ENCODE data around the gene ABCC12.
"Not testable (repeated sequence)": the region's sequence is repeated elsewhere in the genome, so short reads cannot be mapped to it uniquely, and the experiment has no call there.

ABCC12 gene

DNA sequence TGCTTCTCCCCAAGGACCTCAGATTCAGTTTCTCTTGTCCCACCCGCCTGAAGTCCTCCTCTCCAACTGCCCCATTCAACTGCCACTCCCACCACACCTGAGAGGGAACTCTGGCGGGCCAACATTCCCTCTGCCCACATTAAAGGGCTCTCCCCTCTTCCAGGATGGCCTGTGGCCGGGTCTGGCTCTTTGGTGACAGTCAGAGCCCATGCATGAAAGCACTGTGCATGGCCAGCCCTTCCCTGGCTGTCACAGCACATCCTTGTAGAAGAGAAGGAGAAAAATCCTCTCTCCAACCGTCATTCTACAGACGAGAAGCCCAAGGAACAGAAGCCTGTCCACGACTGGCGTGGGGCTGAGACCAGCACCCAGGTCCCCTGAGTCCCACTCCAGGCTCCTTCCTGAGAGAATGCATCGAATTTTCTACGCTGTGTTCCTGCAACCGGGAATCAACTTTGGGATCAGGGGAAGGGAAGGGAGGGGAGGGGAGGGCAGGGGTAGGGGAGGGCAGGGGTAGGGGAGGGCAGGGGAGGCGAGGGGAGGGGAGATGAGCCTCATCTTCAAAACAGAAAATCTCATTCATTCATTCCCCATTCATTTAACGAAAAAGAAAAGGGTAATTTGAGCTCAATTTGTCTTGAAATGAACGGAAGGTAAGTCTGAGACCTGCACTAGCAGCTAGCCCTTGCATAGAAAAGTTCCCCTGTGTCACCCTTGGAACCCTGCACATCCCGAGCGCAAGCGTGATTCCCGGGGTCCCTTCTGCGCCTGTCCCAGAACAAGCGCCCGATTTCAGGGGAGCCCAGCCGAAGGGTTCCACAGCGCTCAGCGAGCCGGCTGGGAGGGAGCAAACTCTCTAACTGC lies at the start of gene ABCC12:
ABCC12 (minus strand) TSS at position 68 of the 864 bp plus-strand sequence. CDS start 9,569 bp downstream, outside the sequence.
- no peak for DNase-seq

DNA sequence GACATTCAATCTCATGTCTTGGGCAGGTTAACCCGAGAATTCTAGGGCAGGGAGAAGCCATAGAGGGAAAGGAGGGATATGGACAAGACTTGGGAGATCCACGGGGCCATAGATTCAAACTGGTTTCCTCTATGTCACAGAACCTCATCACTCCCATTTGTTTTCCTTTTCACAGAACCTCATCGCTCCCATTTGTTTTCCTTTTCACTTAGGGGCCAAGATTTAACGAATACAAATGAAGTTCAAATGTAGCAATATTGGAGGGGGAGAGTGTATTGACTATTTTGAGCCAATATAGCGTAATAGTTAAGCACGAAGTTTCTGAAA lies 49.0 kb upstream of the ABCC12 start:
- no peak for DNase-seq

- no peak for DNase-seq
Observed at GRCh38 chr16:48203974-48204824, 48.4 kb upstream of the ABCC12 start.

- DNase-seq = no peak
Observed at GRCh38 chr16:48201515-48202201, 45.9 kb upstream of the ABCC12 start.

- DNase-seq = no peak
Observed at GRCh38 chr16:48197294-48197693, 41.5 kb upstream of the ABCC12 start.

- no peak for DNase-seq
Observed at GRCh38 chr16:48194828-48195556, 39.2 kb upstream of the ABCC12 start.

DNA sequence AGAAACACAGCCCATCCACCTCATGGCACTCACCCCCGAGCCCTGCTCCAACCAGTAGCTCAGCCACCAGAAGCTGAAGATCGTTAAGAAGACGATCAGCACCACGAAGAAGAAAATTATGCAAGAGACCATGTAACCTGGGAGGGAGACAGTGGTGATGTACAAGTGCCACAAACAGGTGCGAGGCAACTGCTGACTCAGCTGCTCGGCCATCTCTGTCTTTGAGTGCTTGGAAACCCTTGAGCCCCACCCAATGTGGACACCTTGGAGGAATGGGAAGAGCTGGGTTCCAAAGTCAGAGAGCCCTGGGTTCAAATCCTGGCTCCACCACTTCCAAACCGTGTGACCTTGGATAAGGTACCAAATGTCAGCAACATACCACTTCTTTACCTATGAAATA lies 38.1 kb upstream of the ABCC12 start:
- no peak for DNase-seq

GRCh38 chr16:48188449-48189102 lies 32.8 kb upstream of the ABCC12 start:
- no peak for DNase-seq

DNA sequence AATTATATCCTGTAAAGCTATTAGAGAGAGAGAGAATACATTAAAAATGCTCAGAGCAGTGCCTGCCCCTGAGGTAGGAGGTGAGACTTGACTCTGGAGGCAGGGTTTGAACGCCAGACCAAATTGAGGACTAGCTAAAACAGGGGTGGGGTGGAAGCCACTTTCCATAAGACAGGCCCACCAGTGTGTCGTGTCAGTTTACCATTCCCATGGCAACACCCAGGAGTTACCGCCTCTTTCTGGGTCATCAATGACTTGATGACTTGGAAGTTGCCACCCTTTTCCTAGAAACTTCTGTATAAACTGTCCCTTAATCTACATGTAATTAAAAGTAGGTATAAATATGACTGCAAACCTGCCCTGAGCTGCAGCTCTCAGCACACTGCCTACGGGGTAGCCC lies 32.0 kb upstream of the ABCC12 start:
- DNase-seq = no peak

DNA sequence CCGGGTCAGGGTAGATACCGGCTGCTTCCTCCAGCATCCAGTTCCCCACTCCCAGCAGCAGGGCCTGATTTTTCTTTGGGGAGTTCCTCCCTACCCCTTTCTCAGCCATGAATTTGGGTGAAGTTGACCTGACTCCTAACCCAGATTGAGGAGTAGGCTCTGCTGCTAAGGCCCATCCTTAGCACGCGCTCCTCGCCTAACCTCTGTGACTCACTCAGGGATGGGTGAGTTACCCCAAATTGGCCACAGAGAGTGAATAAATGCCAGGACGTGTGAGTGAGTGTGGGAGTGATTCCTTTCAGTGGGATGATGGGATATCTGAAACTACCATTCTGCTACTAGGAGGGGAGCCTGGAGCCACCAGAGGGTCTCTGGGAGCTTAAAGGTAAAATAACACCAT lies 28.9 kb upstream of the ABCC12 start:
- no peak for DNase-seq

DNA sequence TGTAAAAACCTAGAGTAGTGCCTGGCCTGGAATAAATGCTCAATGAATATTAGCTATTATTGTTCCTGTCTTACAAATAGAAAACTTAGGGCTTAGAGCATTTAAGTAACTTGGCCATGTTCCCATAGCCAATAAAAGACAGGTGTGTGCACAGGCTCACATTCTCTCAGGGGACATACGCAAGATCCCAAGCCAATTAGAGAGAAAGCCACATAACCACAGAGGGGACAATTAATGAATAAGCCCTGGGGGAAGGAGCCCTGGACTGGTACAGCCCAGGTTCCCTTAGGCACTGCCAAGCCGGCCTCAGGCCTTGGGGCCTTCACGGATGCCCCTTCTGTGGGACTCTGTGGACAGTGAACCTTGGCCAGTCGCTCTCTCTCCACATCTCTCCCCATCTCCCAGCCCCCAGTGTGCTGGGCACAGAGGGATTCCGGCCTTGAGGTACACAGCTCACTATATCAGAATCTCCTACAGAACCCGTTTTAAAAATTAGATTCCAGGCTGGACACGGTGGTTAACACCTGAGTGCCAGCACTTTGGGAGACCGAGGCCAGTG lies 27.3 kb upstream of the ABCC12 start:
- no peak for DNase-seq

GRCh38 chr16:48181746-48182520 lies 26.1 kb upstream of the ABCC12 start:
- DNase-seq = not testable (repeated sequence)

DNA sequence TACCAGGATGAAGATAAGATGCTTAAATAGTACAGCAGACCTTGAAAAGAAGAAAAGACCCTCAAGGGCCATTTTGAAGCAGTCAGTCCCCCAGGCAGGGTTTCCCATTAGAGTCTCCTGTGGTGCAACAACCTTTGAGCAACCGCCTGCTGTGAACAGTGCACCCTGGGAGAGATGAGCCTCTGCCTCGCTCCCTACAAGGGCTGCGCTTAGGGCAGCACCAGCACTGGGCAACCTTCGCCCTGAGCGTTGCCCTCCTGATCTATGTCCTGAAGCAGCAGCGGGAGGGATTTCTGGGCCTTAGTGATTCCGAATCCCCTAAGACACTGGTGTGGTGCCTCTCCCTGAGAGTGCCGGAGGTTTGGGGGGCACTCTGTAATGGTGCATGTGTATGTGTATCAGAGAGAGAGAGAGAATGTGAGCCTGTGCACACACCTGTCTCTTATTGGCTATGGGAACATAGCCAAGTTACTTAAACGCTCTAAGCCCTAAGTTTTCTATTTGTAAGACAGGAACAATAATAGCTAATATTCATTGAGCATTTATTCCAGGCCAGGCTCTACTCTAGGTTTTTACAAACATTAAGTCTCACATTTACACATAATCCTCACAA lies 25.2 kb upstream of the ABCC12 start:
- DNase-seq = no peak

- no peak for DNase-seq
Observed at GRCh38 chr16:48176635-48177408, 21.0 kb upstream of the ABCC12 start.

DNA sequence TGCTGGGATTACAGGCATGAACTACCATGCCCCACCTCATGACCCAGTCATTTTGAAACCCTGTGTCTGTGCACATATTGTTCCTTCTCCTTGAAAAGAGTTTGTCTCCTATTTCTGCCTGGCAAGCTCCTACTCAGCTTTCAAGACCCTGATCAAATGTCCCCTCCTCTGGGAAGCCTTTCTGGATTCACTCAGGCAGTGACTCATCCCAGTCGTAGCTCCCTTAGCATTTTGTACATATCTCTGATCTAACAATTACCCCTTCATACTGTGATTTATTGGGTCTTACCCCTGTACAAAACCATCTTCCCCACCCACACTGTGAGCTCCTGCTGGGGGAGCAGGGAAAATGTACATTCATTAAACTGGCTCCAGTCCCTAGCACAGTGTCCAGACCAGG lies 18.1 kb upstream of the ABCC12 start:
- no peak for DNase-seq

DNA sequence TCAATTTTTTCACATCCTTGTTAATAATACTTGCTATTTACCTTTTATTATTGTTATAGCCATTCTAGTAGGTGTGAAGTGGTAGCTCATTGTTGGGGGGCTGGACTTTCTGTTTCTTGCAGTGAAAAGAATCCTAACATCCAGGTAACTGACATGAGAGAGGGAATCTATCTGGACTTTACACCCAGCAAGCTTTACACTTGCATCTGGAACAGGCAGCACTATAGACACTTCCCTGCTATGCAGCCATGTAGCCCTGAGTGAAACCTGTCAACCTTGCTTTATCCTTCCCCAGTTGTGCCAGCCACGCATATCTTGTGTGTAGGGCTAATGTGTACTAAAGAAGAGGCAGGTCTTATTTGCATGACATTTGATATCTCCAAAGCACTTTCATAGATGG lies 16.9 kb upstream of the ABCC12 start:
- no peak for DNase-seq

DNA sequence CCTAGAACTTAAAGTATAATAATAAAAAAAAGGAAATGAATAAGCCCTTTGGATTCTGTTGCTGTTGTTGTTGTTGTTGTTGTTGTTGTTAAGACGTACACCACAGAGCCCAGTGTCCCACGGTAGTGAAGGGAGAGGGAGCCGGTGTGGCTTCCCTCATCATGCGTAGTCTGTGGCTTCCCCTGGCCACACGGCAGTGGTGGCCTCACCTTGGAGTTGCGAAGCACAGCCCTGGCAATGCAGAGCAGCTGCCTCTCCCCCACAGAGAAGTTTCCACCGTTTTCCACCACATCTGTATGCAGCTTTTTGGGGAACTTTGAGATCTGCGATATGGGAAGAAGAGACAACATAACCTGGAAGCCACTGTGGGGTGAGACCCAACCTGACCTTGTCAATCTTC lies 14.1 kb upstream of the ABCC12 start:
- no peak for DNase-seq

DNA sequence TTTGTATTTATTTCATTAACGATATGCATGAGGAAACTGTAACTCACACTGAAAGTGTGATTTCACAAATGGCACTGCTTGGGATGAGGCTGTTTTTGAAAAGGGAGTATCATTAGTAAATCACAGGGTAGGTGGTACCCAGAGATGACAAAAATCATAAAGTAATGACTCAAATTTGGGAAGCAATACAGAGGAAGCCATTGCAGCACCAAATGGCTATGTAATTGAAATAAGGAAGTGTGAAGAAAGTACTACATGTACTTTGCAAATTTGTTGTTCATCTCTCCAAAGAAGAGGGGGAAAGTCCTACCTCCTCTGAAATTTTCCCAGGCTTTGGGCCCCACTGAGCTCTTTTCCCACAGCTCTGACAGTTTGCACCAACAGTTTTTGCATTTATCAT lies 12.3 kb upstream of the ABCC12 start:
- DNase-seq = no peak

- not testable (repeated sequence) for DNase-seq
Observed at GRCh38 chr16:48166617-48167016, 10.8 kb upstream of the ABCC12 start.

Measured in activated effector memory CD4-positive, alpha-beta T cell treated with Interleukin-2 at 50 U/mL for 16 hours (primary cell).